ENCODE data around the gene MYL6B.

DNA sequence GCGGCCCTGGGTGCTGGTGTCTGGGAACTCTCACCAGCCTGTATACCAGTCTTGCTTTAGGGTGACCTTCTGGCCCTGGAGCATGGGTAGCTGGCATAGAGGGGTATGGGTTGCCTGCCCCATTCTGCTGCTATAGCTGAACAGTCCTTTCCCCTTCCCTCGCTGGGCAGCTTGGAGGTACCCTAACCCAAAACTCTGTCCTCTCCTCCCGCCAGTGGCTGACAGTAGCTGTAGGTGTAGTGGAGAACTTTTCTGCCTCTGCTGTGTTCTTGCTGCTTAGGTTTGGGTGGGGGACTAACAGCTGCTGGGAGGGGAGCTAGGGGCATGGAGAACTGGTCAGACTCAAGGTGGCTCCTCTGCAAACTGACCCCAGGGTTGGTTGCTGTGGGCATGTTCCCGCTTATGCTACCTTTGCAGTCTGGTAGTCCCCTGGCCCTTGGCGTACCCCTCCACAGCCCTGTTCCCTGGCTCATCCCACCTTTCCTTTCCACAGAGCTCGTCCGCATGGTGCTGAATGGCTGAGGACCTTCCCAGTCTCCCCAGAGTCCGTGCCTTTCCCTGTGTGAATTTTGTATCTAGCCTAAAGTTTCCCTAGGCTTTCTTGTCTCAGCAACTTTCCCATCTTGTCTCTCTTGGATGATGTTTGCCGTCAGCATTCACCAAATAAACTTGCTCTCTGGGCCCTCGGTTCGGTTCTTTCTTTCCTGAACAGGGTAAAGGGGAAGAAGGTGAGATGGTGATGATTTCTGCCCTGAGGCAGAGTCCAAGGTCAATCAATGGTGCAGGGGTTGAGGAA, 8.7 kb downstream of the MYL6B start:
- TF ChIP-seq MAX (IDR thresholded peaks at IDR 0.05; ENCODE audit: low read depth, low read length) (no peak), CTCF (IDR thresholded peaks at IDR 0.05; ENCODE audit: low read depth, low read length) (no peak)

Measured in NB4 (cell line).